Effector CD8-positive, alpha-beta T cell (primary cell): Measurements from ENCODE around the gene OR6N2.

Experiments used
- DNase-seq: peaks from one replicate; lab custom pipeline; 2025; lab: John Stamatoyannopoulos, UW

The OR6N2 gene

DNA sequence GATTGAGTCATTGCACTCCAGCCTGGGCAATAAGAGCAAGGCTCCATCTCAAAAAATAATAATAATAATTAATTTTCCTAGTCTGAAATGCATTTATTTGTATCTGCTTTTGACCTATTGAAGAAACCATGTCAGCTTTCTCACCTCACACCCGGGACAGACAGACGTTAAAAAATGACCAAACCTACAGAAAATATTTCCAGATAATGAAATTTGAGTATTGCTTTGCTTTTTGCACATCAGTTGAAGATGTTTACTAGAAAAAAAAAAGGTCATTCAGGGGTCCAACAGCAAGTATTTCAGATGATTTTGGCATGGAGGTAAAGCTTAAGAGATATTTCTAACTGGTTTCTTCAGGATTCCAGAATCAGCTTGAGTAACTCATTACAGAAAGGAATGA lies 26.6 kb downstream of the OR6N2 start, which contains the start of gene OR6K6:
Gene OR6K6, plus strand, starts transcription at position 301 of the 400 bp plus-strand sequence. CDS start 168 bp downstream, outside the sequence.
- DNase-seq, result no peak

DNA sequence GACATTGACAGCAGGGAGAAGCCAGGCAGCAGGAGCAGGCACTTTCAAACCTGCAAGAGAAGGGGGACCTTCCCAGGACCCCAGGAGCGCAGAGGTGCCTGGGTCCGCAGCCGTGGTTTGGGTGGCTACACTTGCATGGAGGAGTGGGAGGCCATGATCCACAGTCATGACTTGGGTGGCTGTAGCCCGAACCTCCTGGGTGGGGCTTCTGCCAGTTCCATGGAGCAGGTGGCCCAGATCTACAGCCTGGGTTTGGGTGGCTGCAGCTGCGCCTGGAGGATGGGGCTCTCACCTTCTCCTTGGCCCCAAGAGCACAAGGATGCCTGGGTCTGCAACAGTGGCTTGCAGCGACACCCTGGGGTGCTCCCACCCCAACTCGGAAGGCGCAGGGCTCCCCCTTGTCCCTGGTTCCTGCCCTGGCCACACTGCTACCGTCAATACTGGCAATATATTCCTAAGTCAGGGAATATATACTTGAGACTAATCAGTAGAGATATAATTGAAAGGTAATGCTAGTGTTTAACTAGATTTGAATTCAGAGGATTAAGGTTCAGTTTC lies 28.8 kb downstream of the OR6N2 start:
- no peak for DNase-seq

DNA sequence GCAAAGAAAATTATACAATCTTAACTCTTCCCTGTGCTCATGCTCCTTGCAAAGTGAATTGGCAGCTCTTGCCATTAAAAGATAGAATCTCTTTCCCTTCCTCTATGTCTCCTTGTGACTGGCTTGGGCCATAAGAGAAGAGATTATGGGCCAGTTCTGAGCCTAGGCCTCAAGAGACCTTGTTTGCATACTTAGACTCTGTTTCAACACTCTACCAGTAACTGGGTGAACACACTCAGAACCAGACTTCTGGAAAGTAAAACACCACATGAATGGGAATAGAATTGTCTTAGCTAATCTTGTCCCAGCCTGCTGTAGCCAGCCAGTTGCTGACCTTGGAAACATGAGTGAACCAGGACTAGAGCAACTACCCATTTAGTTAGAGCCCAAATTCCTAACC lies 45.2 kb downstream of the OR6N2 start:
- DNase-seq, result no peak

DNA sequence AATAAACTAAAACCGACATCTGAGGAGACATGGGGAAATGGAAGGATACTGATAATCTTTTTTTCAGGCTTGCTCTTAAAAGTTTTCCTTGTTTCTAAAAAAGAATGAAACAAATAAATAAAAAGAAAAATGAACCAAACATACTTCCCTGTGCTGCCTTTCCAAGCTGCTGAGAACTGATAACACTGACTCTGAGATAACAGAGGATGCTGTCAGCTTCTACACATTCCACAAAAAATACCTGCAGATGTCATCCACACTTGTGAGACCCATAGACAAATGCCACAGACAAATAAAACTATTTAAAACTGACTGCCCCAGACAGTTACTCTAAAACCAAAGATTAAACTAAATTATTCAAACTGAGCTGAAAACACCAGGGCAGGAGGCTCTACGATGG lies 48.5 kb downstream of the OR6N2 start:
- no peak for DNase-seq

DNA sequence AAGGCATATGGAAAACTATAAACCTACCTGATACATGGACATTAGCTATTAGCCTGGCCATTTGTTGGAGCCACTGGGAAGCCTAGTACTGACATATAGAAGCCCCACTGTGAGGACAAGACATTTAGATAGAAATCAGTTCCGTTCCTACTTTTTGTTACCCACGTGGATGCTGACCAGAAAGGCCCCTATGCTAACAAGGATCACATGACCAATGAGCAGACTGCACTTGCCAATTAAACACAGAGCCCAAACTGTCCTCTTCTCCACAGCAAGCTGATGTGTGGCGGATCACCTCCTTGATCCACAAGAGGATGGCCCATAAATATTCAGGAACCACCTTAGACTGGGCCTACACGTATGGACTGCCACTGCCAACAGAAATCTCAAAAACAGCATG lies 49.3 kb downstream of the OR6N2 start:
- DNase-seq, result no peak

DNA sequence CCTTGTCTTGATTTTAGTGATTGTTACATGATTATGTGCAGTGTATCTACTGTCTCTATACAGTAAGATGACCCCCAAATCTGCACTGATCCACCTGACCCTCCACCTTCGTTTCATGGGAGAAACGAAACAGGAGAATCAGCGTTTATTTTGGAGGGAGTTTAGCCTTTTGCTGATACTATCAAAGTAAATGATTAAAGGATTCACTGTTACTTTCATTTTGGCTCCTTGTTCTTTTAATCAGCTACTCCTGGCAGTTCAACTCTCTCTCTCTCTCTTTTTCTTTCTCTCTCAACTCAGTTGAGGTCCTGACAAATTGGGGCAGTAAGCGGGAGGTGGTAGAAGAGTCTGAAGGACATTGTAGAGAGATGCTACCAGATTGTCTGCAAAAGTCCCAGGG lies 50.6 kb downstream of the OR6N2 start:
- DNase-seq, result no peak

DNA sequence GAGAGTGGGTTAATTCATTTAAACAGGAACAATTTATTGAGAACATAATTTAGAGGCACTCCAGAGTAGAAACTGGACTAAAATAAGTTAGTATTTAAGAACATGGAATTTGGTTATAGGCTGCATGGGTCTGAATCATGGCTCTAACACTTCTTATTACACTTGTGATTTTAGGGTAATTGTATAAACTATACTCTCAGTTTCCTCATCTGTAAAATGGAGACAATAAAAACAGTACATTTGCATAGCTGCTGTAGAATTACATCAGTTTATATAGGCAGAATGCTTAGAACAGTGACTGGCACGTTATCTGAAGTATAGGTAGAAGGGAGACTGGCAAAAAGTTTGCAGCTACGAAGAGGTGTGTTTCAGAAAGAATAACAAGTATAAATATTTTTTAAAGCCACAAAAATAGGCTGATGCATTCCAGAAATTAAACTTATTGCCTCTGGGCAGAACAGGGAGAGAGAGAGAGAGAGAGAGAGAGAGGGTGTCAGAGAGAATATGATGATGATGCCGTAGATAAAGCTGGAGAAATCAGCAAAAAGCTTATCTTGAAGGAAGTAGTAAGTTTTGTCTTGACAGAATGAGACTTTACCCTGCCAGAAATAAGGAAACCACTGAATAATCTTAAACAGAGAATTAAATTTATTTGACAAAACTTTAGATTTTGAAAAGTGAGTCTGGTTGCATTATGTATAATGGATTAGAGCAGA lies 52.3 kb downstream of the OR6N2 start:
- no peak for DNase-seq

DNA sequence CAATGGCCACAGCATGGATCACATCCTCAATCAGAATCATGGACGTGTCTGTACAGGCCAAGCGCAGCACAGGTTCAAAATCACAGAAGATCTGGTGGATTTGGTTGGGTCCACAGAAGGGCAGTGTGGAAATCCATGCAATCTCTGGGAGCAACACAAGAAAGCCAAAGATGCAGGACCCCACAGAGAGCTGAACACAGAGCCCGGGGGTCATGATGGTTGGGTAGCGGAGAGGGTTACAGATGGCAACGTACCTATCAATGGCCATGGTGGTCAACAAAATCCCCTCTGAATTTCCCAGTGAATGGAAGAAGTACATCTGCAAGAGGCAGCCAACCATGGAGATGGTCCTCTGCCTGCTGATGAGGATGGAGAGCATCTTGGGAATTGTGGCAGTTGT lies 56.6 kb downstream of the OR6N2 start:
- DNase-seq, result no peak
